Measurements from ENCODE around the gene BRICD5.
A peak's percentile ranks its signal among the peaks of the same experiment; 100 is the strongest.
"Not testable (repeated sequence)": the region's sequence is repeated elsewhere in the genome, so short reads cannot be mapped to it uniquely, and the experiment has no call there.

The BRICD5 gene

DNA sequence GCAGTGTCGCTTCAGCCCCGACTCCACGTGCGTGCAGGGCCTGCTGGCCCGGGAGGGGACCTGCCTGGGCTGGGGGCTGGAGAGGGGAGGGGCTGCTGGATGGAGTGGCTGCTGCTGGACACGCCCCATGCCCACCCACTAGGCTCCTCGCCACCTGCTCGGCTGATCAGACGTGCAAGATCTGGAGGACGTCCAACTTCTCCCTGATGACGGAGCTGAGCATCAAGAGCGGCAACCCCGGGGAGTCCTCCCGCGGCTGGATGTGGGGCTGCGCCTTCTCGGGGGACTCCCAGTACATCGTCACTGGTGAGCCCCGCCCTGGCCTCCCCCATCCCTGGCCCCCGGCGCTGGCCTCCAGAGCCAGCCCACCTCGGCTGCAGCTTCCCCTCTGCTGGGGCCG, 2.4 kb downstream of the BRICD5 start:
- TF ChIP-seq, protein P1, sequence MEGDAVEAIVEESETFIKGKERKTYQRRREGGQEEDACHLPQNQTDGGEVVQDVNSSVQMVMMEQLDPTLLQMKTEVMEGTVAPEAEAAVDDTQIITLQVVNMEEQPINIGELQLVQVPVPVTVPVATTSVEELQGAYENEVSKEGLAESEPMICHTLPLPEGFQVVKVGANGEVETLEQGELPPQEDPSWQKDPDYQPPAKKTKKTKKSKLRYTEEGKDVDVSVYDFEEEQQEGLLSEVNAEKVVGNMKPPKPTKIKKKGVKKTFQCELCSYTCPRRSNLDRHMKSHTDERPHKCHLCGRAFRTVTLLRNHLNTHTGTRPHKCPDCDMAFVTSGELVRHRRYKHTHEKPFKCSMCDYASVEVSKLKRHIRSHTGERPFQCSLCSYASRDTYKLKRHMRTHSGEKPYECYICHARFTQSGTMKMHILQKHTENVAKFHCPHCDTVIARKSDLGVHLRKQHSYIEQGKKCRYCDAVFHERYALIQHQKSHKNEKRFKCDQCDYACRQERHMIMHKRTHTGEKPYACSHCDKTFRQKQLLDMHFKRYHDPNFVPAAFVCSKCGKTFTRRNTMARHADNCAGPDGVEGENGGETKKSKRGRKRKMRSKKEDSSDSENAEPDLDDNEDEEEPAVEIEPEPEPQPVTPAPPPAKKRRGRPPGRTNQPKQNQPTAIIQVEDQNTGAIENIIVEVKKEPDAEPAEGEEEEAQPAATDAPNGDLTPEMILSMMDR (conservative IDR thresholded peaks at IDR 0.05) = no peak
- H3K27ac ChIP-seq = no peak overlapping the region; the same call in 1 of the 2 replicates

DNA sequence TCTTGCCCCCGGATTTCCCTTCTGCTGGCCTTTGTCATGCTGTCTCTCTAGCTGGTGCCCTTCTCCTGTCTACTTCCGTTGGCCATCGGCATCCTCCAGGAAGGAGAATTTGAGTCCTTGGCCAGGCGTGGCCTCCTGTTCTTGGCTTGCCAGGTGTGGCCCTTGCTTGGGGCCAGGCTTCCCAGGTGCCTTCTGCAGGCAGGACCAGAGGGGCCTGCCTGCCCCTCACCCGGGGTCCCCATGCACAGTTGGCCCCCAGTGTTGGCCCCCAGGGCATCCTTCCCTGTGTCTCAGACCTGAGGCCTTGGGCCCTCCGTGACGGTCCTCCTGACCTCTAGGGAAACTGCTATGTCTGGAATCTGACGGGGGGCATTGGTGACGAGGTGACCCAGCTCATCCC, 2.8 kb downstream of the BRICD5 start:
- no peak overlapping the region; the same call in 1 of the 2 replicates for H3K27ac ChIP-seq

DNA sequence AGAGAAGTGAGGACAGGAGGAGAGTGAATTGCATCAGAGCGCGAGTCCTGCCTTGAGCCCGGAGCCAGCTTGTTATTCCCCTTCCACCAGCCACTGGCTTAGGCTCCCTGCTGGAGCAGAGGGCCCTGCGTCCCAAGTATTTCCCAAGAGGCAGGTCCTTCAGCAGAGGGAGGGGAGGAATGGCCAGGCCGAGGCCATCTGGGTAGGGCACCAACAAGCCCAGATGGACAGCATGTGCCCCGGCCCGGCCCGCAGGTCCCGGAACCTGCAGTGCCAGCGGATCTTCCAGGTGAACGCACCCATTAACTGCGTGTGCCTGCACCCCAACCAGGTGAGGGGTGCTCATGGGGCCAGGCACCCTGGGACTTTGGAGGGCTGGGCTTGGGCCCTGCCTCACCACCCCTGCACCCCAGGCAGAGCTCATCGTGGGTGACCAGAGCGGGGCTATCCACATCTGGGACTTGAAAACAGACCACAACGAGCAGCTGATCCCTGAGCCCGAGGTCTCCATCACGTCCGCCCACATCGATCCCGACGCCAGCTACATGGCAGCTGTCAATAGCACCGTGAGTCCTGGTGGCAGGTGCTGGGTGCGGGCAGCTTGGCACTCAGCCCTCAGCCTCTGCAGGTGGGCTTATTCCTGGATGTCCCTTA, 3.8 kb downstream of the BRICD5 start:
- H3K27ac ChIP-seq = peak overlapping the region; percentile 89
- TF ChIP-seq, protein P1 (conservative IDR thresholded peaks at IDR 0.05) = no peak

More for the DNA sequence above, 2.8 kb downstream of the BRICD5 start:
- TF ChIP-seq, protein P1 (conservative IDR thresholded peaks at IDR 0.05) = no peak

DNA sequence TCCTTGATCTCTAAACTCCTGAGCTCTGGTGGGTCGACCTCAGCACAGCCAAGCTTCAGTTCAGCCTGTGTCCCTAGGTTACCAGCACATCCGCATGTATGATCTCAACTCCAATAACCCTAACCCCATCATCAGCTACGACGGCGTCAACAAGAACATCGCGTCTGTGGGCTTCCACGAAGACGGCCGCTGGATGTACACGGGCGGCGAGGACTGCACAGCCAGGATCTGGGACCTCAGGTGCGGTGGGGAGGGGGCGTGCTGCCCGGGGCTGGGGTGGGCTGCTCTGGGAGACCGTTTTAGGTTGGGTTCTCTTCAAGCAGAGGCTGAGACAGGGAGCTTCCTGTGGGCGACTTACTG, 4.3 kb downstream of the BRICD5 start:
- TF ChIP-seq, protein P1 (conservative IDR thresholded peaks at IDR 0.05) = no peak
- peak overlapping the region; percentile 89 for H3K27ac ChIP-seq

DNA sequence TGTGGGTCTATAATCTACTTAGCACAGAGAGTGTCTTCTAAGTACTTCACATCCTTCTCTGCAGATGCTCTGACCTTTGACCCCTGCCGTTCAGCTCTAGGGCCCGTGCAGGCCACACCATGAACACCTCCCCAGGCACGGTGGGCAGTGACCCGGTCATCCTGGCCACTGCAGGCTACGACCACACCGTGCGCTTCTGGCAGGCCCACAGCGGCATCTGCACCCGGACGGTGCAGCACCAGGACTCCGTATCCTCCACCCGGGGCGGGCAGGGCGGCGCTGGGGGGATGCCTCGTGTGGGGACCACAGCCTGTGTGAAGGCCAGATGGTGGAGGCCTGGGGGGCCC, 4.7 kb downstream of the BRICD5 start:
- TF ChIP-seq, protein P1 (conservative IDR thresholded peaks at IDR 0.05) = no peak
- peak overlapping the region; percentile 89 for H3K27ac ChIP-seq

DNA sequence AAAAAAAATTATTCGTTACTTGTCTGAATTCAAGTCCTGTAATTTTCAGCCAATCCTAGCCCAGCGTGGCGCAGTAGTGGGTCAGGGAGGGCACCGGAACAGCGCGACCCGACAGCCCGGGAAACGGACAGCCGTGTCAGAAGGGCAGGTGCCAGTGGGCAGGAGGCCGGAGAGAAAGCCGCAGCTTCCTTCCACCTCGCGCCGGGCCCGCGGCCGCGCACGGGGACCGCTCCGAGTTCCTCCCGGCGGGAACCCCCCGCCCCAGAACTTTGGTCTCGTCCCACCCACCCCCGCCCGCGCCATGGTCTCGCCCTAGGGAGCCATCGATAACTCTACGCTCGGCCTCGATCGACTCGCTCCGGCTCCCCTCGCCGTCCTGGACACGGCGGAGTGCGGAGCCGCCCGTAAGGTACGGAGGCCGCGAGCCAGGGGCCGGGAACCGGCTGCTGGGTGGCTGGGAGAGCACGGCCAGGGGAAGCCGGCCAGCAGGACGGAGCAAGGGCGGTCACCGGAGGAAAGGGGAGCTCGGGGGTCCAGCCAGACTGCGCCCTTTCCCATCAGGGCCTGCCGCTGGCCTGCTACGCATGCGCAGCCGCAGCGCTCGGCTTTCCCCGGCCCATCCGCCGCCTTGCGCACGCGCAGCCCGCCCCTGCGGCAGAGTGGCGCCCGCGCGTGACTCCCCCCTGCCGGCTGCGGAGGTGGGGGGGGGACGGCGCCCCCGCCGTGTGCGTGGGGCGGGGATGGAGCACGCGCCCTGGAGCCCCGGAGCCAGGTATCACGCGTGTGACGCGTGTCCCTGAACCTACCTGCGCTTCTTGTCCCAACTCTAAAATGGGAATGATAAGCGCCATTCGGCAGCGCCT, 5.3 kb downstream of the BRICD5 start, which contains the start of gene MLST8:
Gene MLST8 (plus strand): TSS at position 351 of the 863 bp plus-strand sequence. CDS start 632 bp downstream, outside the sequence.
- peak within 1 kb of the TSS; percentile 89 for H3K27ac ChIP-seq
- TF ChIP-seq, protein P1 (conservative IDR thresholded peaks at IDR 0.05) = no peak

DNA sequence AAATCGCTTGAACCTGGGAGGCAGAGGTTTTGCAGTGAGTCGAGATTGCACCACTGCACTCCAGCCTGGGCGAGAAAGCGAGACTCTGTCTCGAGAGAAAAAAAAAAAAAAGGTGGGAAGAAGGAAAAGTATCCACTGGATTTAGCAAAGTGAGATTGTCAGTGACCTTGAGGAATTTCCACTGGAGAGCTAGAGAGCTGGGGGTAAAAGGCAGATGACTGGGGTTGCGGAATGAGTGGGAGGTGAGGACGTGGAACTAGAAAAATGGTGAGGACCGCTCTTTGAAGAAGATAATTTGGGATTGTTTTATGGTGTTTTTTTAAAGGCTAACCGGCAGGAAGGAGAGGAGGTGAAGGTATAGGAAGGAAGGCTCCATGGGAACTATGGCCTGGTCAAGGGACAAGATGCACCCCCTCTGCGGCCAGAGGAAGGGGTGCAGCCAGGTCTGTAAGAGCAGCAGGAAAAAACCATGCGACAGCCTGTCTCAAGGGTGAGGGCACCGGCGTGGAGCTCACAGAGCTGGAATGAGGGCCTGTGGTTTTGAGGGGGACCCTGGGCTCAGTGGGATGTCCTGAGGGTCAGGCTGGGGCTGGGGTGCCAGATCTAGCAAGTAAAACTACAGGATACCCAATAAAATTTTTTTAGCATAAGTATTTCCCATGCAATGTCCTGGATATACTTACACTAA, 6.1 kb downstream of the BRICD5 start:
- peak overlapping the region; percentile 89 for H3K27ac ChIP-seq
- TF ChIP-seq, protein P1 (conservative IDR thresholded peaks at IDR 0.05) = no peak

DNA sequence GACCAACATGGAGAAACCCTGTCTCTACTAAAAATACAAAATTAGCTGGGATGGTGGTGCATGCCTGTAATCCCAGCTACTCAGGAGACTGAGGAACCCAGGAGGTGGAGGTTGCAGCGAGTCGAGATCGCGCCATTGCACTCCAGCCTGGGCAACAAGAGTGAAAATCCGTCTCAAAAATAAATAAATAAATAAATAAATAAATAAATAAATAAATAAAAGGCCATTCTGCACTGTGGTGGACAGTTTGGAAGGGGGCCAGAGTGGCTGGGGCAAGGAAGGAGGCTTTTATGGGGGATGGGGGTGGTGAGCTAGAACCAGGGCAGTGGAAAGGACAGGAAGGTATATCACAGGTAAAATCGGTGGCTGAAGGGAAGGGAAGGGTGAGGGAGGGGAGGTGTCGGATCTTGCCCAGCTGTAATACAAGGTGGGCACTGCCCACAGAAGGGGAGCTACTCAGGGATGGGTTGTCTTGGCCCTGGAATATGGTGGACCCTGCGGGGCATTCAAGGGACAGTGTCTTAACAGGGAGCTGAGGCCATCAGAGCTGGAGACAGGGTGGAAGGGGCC, 7.5 kb downstream of the BRICD5 start:
- H3K27ac ChIP-seq = not testable (repeated sequence)
